ENCODE data around the gene FBXO42. TPM values are rescaled to one million over a fixed set of nuclear protein-coding genes. Genes with fewer than 3 reads are reported as not detected.

FBXO42 gene
- total RNA-seq, 1 experiment from 2014 or later, result 13.0 TPM

DNA sequence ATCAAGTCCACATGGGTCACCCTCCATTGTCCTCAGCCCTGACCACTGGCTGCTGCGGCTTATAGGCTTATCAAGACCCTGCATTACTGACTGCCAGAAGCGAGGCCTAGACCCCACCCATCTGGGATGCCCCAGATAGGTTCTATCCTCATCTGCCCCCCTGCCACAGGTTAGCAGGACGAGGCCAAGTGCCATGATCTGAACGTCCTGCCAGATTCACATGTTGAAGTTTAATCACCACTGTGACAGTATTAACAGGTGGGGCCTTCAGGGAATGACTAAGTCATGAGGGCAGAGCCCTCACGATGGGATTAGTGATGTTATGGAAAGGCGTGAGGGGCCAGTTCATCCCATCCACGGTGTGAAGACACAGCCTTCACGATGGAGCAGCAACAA lies 109.1 kb downstream of the FBXO42 start:
- no peak overlapping the region for H2AFZ ChIP-seq
- peaks cover 6% of the 10 kb centered on the region for H3K4me1 ChIP-seq (replicated peaks; ENCODE audit: insufficient read depth)
- BruUV-seq (replicated peaks), result no TSS peak
- H3K79me2 ChIP-seq (ENCODE audit: low read depth), result no peaks in the 10 kb centered on the region
- intact Hi-C loops (cut with micrococcal nuclease; ENCODE audit: unreplicated experiment), result loop anchor here (5.0 kb wide), 1 partner anchor 236 kb away; no protein-coding TSS in a partner anchor
- H3K36me3 ChIP-seq (ENCODE audit: low read depth), result no peaks in the 10 kb centered on the region
- H3K4me2 ChIP-seq, result no peak overlapping the region
- H3F3A ChIP-seq (ENCODE audit: insufficient read depth, low read depth), result no peaks in the 10 kb centered on the region
- no peaks in the 10 kb centered on the region for H3K27me3 ChIP-seq (ENCODE audit: insufficient read depth, low read depth)
- no peak overlapping the region for H3K4me3 ChIP-seq
- TF ChIP-seq, protein P1, sequence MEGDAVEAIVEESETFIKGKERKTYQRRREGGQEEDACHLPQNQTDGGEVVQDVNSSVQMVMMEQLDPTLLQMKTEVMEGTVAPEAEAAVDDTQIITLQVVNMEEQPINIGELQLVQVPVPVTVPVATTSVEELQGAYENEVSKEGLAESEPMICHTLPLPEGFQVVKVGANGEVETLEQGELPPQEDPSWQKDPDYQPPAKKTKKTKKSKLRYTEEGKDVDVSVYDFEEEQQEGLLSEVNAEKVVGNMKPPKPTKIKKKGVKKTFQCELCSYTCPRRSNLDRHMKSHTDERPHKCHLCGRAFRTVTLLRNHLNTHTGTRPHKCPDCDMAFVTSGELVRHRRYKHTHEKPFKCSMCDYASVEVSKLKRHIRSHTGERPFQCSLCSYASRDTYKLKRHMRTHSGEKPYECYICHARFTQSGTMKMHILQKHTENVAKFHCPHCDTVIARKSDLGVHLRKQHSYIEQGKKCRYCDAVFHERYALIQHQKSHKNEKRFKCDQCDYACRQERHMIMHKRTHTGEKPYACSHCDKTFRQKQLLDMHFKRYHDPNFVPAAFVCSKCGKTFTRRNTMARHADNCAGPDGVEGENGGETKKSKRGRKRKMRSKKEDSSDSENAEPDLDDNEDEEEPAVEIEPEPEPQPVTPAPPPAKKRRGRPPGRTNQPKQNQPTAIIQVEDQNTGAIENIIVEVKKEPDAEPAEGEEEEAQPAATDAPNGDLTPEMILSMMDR (conservative IDR thresholded peaks at IDR 0.05), result no peak
- TF ChIP-seq EZH2 (IDR thresholded peaks at IDR 0.05; ENCODE audit: low read depth), result no peak
- ChIA-PET CTCF (interaction anchor here (0.5 to 1.7 kb wide), 2 partner anchors 108 to 165 kb away, joined by 4 to 9 read pairs; no protein-coding TSS in a partner anchor), POLR2A (ENCODE audit: unreplicated experiment) (no interaction called here)
- no peaks in the 10 kb centered on the region for H3K9me3 ChIP-seq (ENCODE audit: insufficient read depth, low read depth)
- DNase-seq, result no peak
- H3K9me2 ChIP-seq (ENCODE audit: insufficient read depth), result no peaks in the 10 kb centered on the region
- H4K20me1 ChIP-seq (ENCODE audit: insufficient read depth), result no peaks in the 10 kb centered on the region
- no peak overlapping the region for H3K27ac ChIP-seq

GRCh38 chr1:16242556-16243214 lies 109.6 kb downstream of the FBXO42 start:
- intact Hi-C loops (cut with micrococcal nuclease; ENCODE audit: unreplicated experiment), result loop anchor here (5.0 kb wide), 1 partner anchor 235 kb away; no protein-coding TSS in a partner anchor
- Histone ChIP-seq H3K4me1 (replicated peaks; ENCODE audit: insufficient read depth) (peaks cover 4% of the 10 kb centered on the region), H3K27ac (no peak overlapping the region), H3K27me3 (ENCODE audit: insufficient read depth, low read depth) (no peaks in the 10 kb centered on the region), H3K9me3 (ENCODE audit: insufficient read depth, low read depth) (no peaks in the 10 kb centered on the region), H3K79me2 (ENCODE audit: low read depth) (no peaks in the 10 kb centered on the region), H3K36me3 (ENCODE audit: low read depth) (no peaks in the 10 kb centered on the region), H3K9me2 (ENCODE audit: insufficient read depth) (no peaks in the 10 kb centered on the region), H2AFZ (no peak overlapping the region), H3F3A (ENCODE audit: insufficient read depth, low read depth) (no peaks in the 10 kb centered on the region), H3K4me2 (no peak overlapping the region), H3K4me3 (no peak overlapping the region), H4K20me1 (ENCODE audit: insufficient read depth) (no peaks in the 10 kb centered on the region)
- ChIA-PET CTCF (interaction anchor here (0.8 to 1.7 kb wide), 2 partner anchors 163 to 164 kb away, joined by 3 to 9 read pairs; no protein-coding TSS in a partner anchor), POLR2A (ENCODE audit: unreplicated experiment) (interaction anchor here (0.8 kb wide), 1 partner anchor 36 kb away, joined by 7 read pairs; no protein-coding TSS in a partner anchor)
- no peak for DNase-seq
- no peak for TF ChIP-seq EZH2 (IDR thresholded peaks at IDR 0.05; ENCODE audit: low read depth)
- TF ChIP-seq, protein P1 (conservative IDR thresholded peaks at IDR 0.05), result no peak
- no TSS peak for BruUV-seq (replicated peaks)

- Histone ChIP-seq H3K4me2 (no peak overlapping the region), H3K79me2 (ENCODE audit: low read depth) (no peaks in the 10 kb centered on the region), H2AFZ (no peak overlapping the region), H3K9me2 (ENCODE audit: insufficient read depth) (no peaks in the 10 kb centered on the region), H3F3A (ENCODE audit: insufficient read depth, low read depth) (peaks cover 2% of the 10 kb centered on the region; the same call in 1 of the 2 replicates), H3K4me3 (no peak overlapping the region), H3K27ac (no peak overlapping the region), H3K4me1 (replicated peaks; ENCODE audit: insufficient read depth) (peaks cover 8% of the 10 kb centered on the region; the same call in 1 of the 2 replicates), H4K20me1 (ENCODE audit: insufficient read depth) (no peaks in the 10 kb centered on the region), H3K36me3 (ENCODE audit: low read depth) (no peaks in the 10 kb centered on the region), H3K27me3 (ENCODE audit: insufficient read depth, low read depth) (no peaks in the 10 kb centered on the region), H3K9me3 (ENCODE audit: insufficient read depth, low read depth) (no peaks in the 10 kb centered on the region)
- POLR2A ChIA-PET (ENCODE audit: unreplicated experiment), result no interaction called here
- DNase-seq, result no peak
- BruUV-seq (replicated peaks), result no TSS peak
- intact Hi-C loops (cut with micrococcal nuclease; ENCODE audit: unreplicated experiment), result loop anchor here (5.0 kb wide), 1 partner anchor 234 kb away; no protein-coding TSS in a partner anchor
- TF ChIP-seq EZH2 (IDR thresholded peaks at IDR 0.05; ENCODE audit: low read depth), result no peak
- TF ChIP-seq, protein P1 (conservative IDR thresholded peaks at IDR 0.05), result no peak
- CTCF ChIA-PET, result interaction anchor here (0.7 kb wide), 1 partner anchor 1217 kb away, joined by 3 read pairs; no protein-coding TSS in a partner anchor
Measured at GRCh38 chr1:16241221-16241708, 111.0 kb downstream of the FBXO42 start.

Measured in PC-9 (cell line).